Lung (tissue), 12 donors: ENCODE measurements around the gene ARHGAP28. TPM values are rescaled to one million over a fixed set of nuclear protein-coding genes. Genes with fewer than 3 reads are reported as not detected.
A peak's percentile ranks its signal among the peaks of the same experiment; 100 is the strongest.

ENCODE experiments used
- ATAC-seq: fragments of 200-7000 bp; cut with Tn5 transposase; one replicate; pipeline ENCODE4 v1.9.1; 2020; ENCODE audit warnings: moderate number of reproducible peaks; ENCODE audit not compliant: insufficient read depth, low FRiP score
- DNase-seq, 3 donors: peaks; one replicate each; pipeline ENCODE4 v3.0.0-alpha.2; 2013 to 2017
- H3K27ac ChIP-seq, 2 donors: one replicate each; pipeline ENCODE4 v1.5.1; 2013; ENCODE audit warnings: mild to moderate bottlenecking in 2 of 2, moderate library complexity in 2 of 2, control low read depth in 1 of 2, inconsistent platforms in 1 of 2, low read depth in 1 of 2, low read length in 1 of 2
- H3K27me3 ChIP-seq, 3 donors: one replicate each; pipeline ENCODE4 v1.5.1; 2013; ENCODE audit warnings: low read length in 2 of 3; ENCODE audit not compliant: control insufficient read depth in 3 of 3, insufficient read depth in 3 of 3
- H3K36me3 ChIP-seq, 4 donors: one replicate each; pipeline ENCODE4 v1.5.1; 2013; ENCODE audit warnings: low read length in 4 of 4, mild to moderate bottlenecking in 1 of 4, moderate library complexity in 1 of 4; ENCODE audit not compliant: control insufficient read depth in 4 of 4, insufficient read depth in 4 of 4
- H3K4me1 ChIP-seq, 5 donors: one replicate each; pipeline ENCODE4 v1.5.1; 2013; ENCODE audit warnings: low read length in 5 of 5, mild to moderate bottlenecking in 2 of 5, moderate library complexity in 1 of 5; ENCODE audit not compliant: control insufficient read depth in 5 of 5, insufficient read depth in 5 of 5
- H3K4me3 ChIP-seq: one replicate; pipeline ENCODE4 v1.5.1; 2013; ENCODE audit warnings: mild to moderate bottlenecking, control low read depth, moderate library complexity
- H3K9ac ChIP-seq, 2 donors: one replicate each; pipeline ENCODE4 v1.5.1; 2013; ENCODE audit warnings: low read length in 2 of 2, control low read depth in 1 of 2; ENCODE audit not compliant: insufficient read depth in 1 of 2
- H3K9me3 ChIP-seq, 4 donors: one replicate each; pipeline ENCODE4 v1.5.1; 2013; ENCODE audit warnings: low read length in 3 of 4, mild to moderate bottlenecking in 1 of 4, moderate library complexity in 1 of 4; ENCODE audit not compliant: control insufficient read depth in 4 of 4, insufficient read depth in 3 of 4
- WGBS, 2 donors: extraction: QIAGEN DNeasy Blood & Tissue Kit; methylation state at CpG; one replicate each; pipeline ENCODE4 v1.1.7; 2013; 5-methylcytosine and 5-hydroxymethylcytosine counted together
- polyA plus RNA-seq, 2 donors: library from polyadenylated mRNA; stranded (reverse); fragments of 200-250 nt; gene quantifications; one replicate each; pipeline ENCODE4 v1.2.1, GENCODE V29; 2013
- total RNA-seq, 2 donors: library from RNA; depleted of rRNA in 1 of 2; stranded (reverse); fragments of >200 nt in 1 of 2; gene quantifications; one replicate each; pipeline ENCODE4 v1.2.1, GENCODE V29; 2014 to 2021
- TF ChIP-seq, protein P1 (sequence below): IDR thresholded peaks from 2 replicates; pipeline ENCODE4 v1.5.1; 2012; ENCODE audit warnings: mild to moderate bottlenecking; ENCODE audit errors: control extremely low read depth, extremely low read depth
- donor health status: control.
- donor health status: control.
- donor health status: Bipolar disorder and iron deficiency.
- donor health status: healthy.
- donor health status: DM: yes; HTN: yes; CAD: no.

The ARHGAP28 gene
- total and polyA plus RNA-seq, 4 donors: 1.4 to 123 (median 5.6) TPM

DNA sequence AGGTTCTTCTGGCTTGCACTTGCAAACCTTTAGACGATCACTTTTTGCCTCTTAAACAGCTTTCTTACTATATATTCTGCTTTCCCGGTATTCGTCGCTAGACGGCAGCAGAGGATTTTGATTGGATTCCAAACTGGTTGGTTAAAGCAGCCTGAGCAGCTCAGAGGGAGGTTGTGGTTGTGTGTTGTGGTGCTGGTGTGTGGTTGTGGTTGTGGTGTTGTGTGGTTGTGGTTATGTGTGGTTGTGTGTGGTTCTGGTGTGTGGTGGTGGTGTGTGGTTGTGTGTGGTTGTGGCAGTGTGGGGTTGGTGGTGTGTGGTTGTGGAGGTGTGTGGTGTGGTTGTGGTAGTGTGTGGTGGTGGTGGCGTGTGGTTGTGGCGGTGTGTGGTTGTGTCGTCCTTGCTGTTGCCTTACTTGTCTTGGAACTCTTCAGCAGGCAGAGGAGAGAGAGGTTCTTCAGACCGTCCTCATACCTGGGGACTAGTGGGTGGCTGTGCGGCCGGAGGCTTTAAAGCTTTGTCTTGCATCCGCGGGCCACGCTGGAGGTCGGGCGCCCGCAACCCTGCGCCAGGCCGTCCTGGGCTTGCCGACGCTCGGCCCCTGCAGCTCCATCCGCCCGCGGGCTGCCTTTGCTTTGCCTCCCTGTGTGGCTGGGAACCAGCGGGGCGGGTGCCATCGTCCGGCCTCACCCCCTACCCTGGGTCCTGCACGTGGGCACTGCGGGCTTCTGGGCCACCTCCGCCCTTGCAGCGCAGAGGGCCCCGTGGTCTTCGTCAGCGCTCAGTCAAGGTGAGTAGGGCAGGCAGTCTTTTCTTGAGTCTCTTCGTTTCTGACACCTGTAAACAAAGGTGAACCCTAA lies 190.8 kb downstream of the ARHGAP28 start:
- Histone ChIP-seq H3K4me1 (peaks cover 0 to 2% (median 0%) of the 10 kb centered on the region in 5 donors), H3K27ac (no peak overlapping the region), H3K27me3 (no peaks in the 10 kb centered on the region), H3K9ac (no peak overlapping the region), H3K9me3 (no peaks in the 10 kb centered on the region), H3K36me3 (peaks cover 0 to 13% (median 6%) of the 10 kb centered on the region in 4 donors), H3K4me3 (no peak overlapping the region)
- TF ChIP-seq, protein P1, sequence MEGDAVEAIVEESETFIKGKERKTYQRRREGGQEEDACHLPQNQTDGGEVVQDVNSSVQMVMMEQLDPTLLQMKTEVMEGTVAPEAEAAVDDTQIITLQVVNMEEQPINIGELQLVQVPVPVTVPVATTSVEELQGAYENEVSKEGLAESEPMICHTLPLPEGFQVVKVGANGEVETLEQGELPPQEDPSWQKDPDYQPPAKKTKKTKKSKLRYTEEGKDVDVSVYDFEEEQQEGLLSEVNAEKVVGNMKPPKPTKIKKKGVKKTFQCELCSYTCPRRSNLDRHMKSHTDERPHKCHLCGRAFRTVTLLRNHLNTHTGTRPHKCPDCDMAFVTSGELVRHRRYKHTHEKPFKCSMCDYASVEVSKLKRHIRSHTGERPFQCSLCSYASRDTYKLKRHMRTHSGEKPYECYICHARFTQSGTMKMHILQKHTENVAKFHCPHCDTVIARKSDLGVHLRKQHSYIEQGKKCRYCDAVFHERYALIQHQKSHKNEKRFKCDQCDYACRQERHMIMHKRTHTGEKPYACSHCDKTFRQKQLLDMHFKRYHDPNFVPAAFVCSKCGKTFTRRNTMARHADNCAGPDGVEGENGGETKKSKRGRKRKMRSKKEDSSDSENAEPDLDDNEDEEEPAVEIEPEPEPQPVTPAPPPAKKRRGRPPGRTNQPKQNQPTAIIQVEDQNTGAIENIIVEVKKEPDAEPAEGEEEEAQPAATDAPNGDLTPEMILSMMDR: peak; percentile 66
- WGBS, 2 donors: 75 to 79% methylated on average over 36 to 37 of the region's 37 CpGs
- ATAC-seq (no peak), DNase-seq (peak; percentile 83 to 90 (median 88))

DNA sequence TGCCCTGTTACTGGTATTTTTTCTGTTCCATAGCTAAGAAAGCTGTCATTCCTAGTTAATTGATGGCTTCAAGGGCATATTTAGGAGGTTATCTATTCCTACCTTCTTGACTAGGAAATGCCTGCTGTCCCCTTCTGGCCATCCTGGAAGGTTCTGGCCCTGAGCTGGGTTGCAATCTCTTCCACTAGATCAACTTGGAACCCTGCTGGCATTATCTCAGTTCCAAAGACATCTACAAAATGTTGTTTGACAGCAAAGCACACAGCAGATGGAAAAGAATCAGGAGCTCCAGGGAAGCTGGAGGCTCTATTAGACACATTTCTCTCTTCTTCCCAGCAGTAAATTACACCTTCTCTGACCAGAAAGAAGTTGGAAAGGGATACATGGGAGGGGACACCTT lies 192.1 kb downstream of the ARHGAP28 start:
- H3K9me3 ChIP-seq: no peaks in the 10 kb centered on the region
- TF ChIP-seq, protein P1: no peak
- no peak overlapping the region for H3K9ac ChIP-seq
- peaks cover 0 to 6% (median 2%) of the 10 kb centered on the region in 4 donors for H3K36me3 ChIP-seq
- H3K4me1 ChIP-seq: peaks cover 0 to 3% (median 0%) of the 10 kb centered on the region in 5 donors
- no peak overlapping the region for H3K4me3 ChIP-seq
- H3K27me3 ChIP-seq: no peaks in the 10 kb centered on the region
- H3K27ac ChIP-seq: no peak overlapping the region
- no peak for ATAC-seq
- DNase-seq: no peak

DNA sequence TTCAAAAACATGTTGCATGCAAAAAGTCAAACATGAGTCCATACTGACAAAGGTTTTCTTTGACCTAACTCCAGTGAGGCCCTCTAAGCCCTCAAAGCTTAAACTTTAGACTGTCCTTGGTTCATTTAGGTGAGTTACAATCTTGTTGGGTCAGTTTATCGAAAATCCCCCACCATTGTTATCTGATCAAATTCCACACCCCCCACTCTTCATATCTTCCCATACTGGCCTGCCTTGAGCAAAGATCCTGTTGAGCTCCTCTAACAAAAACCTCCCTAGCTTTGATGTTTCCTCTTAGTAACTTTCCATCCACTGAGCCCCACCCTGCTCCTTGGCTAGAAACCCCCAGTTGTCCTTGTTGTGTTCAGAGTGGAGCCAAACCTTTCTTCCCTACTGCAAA lies 193.7 kb downstream of the ARHGAP28 start:
- TF ChIP-seq, protein P1: no peak
- Histone ChIP-seq H3K36me3 (no peaks in the 10 kb centered on the region), H3K27ac (no peak overlapping the region), H3K9ac (no peak overlapping the region), H3K4me1 (peaks cover 0 to 11% (median 1%) of the 10 kb centered on the region in 5 donors), H3K4me3 (no peak overlapping the region), H3K27me3 (no peaks in the 10 kb centered on the region), H3K9me3 (no peaks in the 10 kb centered on the region)
- WGBS, 2 donors: 86 to 93% methylated on average over 1 of the region's 1 CpG
- DNase-seq: no peak
- ATAC-seq: no peak
